Adrenal gland (tissue), 12 donors: ENCODE data around the gene IMP4. TPM values are rescaled to one million over a fixed set of nuclear protein-coding genes. Genes with fewer than 3 reads are reported as not detected.

Experiments used
- DNase-seq, 7 donors: peaks; one replicate each; pipeline ENCODE4 v3.0.0-alpha.2; 2019 to 2020
- H3K27ac ChIP-seq, 5 donors: fragments of 200-600 bp; sonication (generic) in 4 of 5; 1 replicate in 3 of 5; 2 replicates in 2 of 5; pipeline versions ENCODE4 v1.5.1 to v1.8.0; 2016 to 2020; ENCODE audit warnings: mild to moderate bottlenecking in 1 of 5
- H3K27me3 ChIP-seq: fragments of 200-600 bp; 2 replicates; pipeline ENCODE4 v1.8.0; 2021
- H3K36me3 ChIP-seq, 2 donors: fragments of 200-600 bp; replicated peaks in 1 of 2; 1 replicate in 1 of 2; 2 replicates in 1 of 2; pipeline versions ENCODE4 v1.5.1 to v1.8.0; 2018 to 2022
- H3K4me1 ChIP-seq, 2 donors: fragments of 200-600 bp; replicated peaks in 1 of 2; 1 replicate in 1 of 2; 2 replicates in 1 of 2; pipeline versions ENCODE4 v1.5.1 to v1.8.0; 2018 to 2021
- H3K4me3 ChIP-seq, 4 donors: fragments of 200-600 bp; sonication (generic) in 3 of 4; one replicate each; pipeline ENCODE4 v1.5.1; 2016 to 2018
- H3K9me3 ChIP-seq, 3 donors: fragments of 200-600 bp; sonication (generic) in 1 of 3; replicated peaks in 1 of 3; 1 replicate in 2 of 3; 2 replicates in 1 of 3; pipeline versions ENCODE4 v1.5.1 to v1.8.0; 2016 to 2021
- CTCF ChIP-seq, 6 experiments: fragments of 450-650 bp in 4 of 6; fragments of 200-600 bp in 2 of 6; sonication (generic) in 1 of 6; IDR thresholded peaks; 1 replicate in 5 of 6; 2 replicates in 1 of 6; pipeline versions ENCODE4 v1.5.1 to v1.8.0; 2016 to 2021; ENCODE audit warnings: antibody characterized with exemption in 6 of 6, mild to moderate bottlenecking in 2 of 6, moderate library complexity in 1 of 6
- POLR2A ChIP-seq, 2 donors: fragments of 450-650 bp; IDR thresholded peaks; one replicate each; pipeline ENCODE4 v1.6.1; 2017; ENCODE audit warnings: antibody characterized with exemption in 2 of 2, mild to moderate bottlenecking in 2 of 2, moderate library complexity in 1 of 2
- WGBS, 4 donors: extraction: QIAGEN DNeasy Blood & Tissue Kit in 2 of 4; methylation state at CpG; one replicate each; pipeline versions ENCODE4 v1.1.5 to v1.1.7; 2013 to 2017; 5-methylcytosine and 5-hydroxymethylcytosine counted together
- intact Hi-C, 2 donors: fragments of 100-400 bp; cut with DNase I; formaldehyde crosslinking; loops; one replicate each; pipeline versions ENCODE4 v1.14.1 to v1.15.0; 2022 to 2023
- polyA plus RNA-seq, 3 donors: library from polyadenylated mRNA; stranded (reverse); fragments of 200-250 nt in 2 of 3; fragments of 350-450 nt in 1 of 3; fragmentation: Illumina TruSeq in 1 of 3; extraction: RNeasy Lipid Tissue Mini Kit (QIAGEN cat#74804) in 1 of 3; gene quantifications; one replicate each; pipeline ENCODE4 v1.2.3, GENCODE V29; 2013 to 2014
- total RNA-seq, 9 donors: library from RNA; depleted of rRNA in 4 of 9; stranded (reverse); fragments of >200 nt in 4 of 9; fragments of 120-200 nt in 1 of 9; fragmentation: NEBNext Ultra II Directional in 1 of 9; extraction: Animal tissue kit (Norgen Biotek cat#: 25700) in 1 of 9; gene quantifications; one replicate each; pipeline versions ENCODE4 v1.1.0 to v1.2.4, GENCODE V29; 2013 to 2023
- donor health status: healthy with polysubstance abuse.
- donor health status: Bipolar disorder and iron deficiency.
- donor health status: DM: yes; HTN: yes; CAD: no.
- donor health status: DM: no; HTN: no; CAD: no.
- donor health status: DM: no; HTN: no; CAD: no.
- donor health status: DM: yes; HTN: yes; CAD: no.

IMP4 gene
- total and polyA plus RNA-seq, 12 donors, result 55.8 to 141 (median 85.9) TPM

GRCh38 chr2:130344578-130344977 is 1.9 kb downstream of the IMP4 start:
- 89 to 95% (median 93%) methylated on average over 3 to 4 of the region's 4 CpGs for WGBS, 4 donors
- H3K36me3 ChIP-seq, result peaks cover 0 to 48% of the 10 kb centered on the region in 2 donors
- peak in 1 of 7 donors; percentile 51 for DNase-seq
- peaks cover 8 to 18% of the 10 kb centered on the region in 2 donors for H3K4me1 ChIP-seq
- no peaks in the 10 kb centered on the region for H3K27me3 ChIP-seq
- H3K9me3 ChIP-seq, result no peaks in the 10 kb centered on the region
- no peak overlapping the region for H3K4me3 ChIP-seq
- TF ChIP-seq POLR2A (IDR thresholded peaks at IDR 0.05) (no peak), CTCF (IDR thresholded peaks at IDR 0.05) (no peak)
- H3K27ac ChIP-seq, result no peak overlapping the region
- intact Hi-C loops, result no loop called here

GRCh38 chr2:130345091-130345490 is 2.4 kb downstream of the IMP4 start:
- no peaks in the 10 kb centered on the region for H3K9me3 ChIP-seq
- H3K27me3 ChIP-seq, result no peaks in the 10 kb centered on the region
- 88 to 98% (median 94%) methylated on average over 9 to 13 of the region's 13 CpGs for WGBS, 4 donors
- no peak overlapping the region for H3K4me3 ChIP-seq
- peaks cover 0 to 43% of the 10 kb centered on the region in 2 donors for H3K36me3 ChIP-seq
- no peak for TF ChIP-seq POLR2A (IDR thresholded peaks at IDR 0.05)
- TF ChIP-seq CTCF (IDR thresholded peaks at IDR 0.05), result no peak
- intact Hi-C loops, result no loop called here
- peaks cover 8 to 18% of the 10 kb centered on the region in 2 donors for H3K4me1 ChIP-seq
- peak in 1 of 7 donors; percentile 46 for DNase-seq
- no peak overlapping the region for H3K27ac ChIP-seq

- Histone ChIP-seq H3K4me1 (peaks cover 8 to 18% of the 10 kb centered on the region in 2 donors), H3K27ac (no peak overlapping the region), H3K27me3 (no peaks in the 10 kb centered on the region), H3K9me3 (no peaks in the 10 kb centered on the region), H3K4me3 (no peak overlapping the region), H3K36me3 (peaks cover 0 to 43% of the 10 kb centered on the region in 2 donors)
- DNase-seq, result peak in 1 of 7 donors; percentile 45
- no peak for TF ChIP-seq POLR2A (IDR thresholded peaks at IDR 0.05)
- no peak for TF ChIP-seq CTCF (IDR thresholded peaks at IDR 0.05)
- intact Hi-C loops, result no loop called here
- 89 to 96% (median 96%) methylated on average over 14 to 21 of the region's 21 CpGs for WGBS, 4 donors
Observed at GRCh38 chr2:130345611-130346010, 2.9 kb downstream of the IMP4 start.

GRCh38 chr2:130346041-130346740 is 3.5 kb downstream of the IMP4 start:
- TF ChIP-seq CTCF (IDR thresholded peaks at IDR 0.05), result no peak
- no peak for TF ChIP-seq POLR2A (IDR thresholded peaks at IDR 0.05)
- H3K9me3 ChIP-seq, result no peaks in the 10 kb centered on the region
- H3K36me3 ChIP-seq, result peaks cover 0 to 43% of the 10 kb centered on the region in 2 donors
- no peak overlapping the region for H3K27ac ChIP-seq
- peaks cover 8 to 16% of the 10 kb centered on the region in 2 donors for H3K4me1 ChIP-seq
- H3K27me3 ChIP-seq, result no peaks in the 10 kb centered on the region
- WGBS, 4 donors, result 92 to 93% (median 93%) methylated on average over 21 to 26 of the region's 26 CpGs
- H3K4me3 ChIP-seq, result no peak overlapping the region
- DNase-seq, result peak in 1 of 7 donors; percentile 48
- intact Hi-C loops, result no loop called here
